ENCODE results near the gene GNB1.

Gene GNB1

DNA sequence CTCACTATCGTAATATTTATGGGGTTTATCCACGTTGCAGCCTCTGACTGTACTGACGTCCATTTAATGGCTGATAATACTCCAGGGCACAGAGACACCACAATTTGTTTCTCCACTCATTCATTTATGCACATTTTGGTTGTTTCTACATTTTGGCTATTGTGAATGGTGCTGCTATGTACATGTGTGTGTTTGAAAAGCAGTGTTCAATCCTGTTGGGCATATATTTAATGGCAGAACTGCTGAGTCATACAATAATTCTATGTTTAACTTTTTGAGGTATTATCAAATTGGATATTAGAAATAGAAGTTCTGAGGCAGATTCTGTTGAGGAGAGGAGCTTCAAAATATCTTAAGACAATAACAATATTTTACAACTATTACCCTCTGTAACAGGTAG, 73.7 kb downstream of the GNB1 start:
- DNase-seq: no peak

DNA sequence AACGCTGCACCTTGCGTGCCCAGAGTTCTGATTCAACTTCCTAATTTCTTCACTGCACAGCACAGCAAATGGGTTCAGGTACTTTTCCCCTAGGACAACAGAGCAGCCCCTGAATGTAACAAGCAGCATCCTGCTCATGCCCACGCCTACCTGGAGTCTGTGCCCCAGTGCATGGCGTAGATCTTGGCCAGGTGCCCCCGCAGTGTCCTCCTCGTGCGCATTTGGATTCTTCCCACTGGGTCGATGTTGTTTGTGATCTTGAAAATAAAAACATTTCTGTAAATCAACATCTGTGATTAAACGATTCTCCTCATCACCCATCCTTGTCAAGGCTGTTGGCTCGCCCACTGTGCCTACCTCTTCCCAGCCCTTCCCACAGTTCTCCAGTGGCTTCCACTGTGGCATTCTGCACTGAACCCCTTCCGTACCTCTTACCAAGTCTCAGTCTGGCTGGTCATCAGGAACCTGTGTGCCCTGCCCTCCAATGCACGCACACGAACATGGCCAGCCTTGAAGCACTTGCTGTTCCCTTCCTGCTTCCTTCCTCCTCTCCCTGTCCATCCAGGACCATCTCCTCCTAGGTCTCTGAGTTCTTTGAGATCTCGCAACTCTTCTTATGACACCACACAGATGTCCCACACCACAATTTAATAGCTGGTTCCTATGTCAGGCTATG, 75.1 kb downstream of the GNB1 start:
- no peak for DNase-seq

DNA sequence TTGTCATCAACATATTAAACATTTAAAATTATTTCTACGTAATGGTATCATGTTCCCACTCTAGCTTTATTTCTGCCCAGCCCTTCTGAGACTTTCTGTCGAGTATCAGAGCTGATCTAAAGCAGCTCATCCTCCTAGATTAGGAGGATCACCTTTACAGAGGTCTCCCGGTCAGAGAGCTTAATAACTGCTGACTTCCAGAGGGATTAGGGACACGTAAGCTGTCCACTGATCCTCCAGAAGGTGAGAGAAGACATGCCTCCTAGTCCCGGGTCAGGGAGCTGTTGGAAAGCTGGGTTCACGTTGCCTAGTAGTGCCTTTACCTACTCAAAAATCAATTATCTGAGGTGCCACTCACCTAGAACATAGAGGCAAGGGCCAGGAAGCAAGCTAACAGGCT, 81.4 kb downstream of the GNB1 start:
- no peak for DNase-seq

DNA sequence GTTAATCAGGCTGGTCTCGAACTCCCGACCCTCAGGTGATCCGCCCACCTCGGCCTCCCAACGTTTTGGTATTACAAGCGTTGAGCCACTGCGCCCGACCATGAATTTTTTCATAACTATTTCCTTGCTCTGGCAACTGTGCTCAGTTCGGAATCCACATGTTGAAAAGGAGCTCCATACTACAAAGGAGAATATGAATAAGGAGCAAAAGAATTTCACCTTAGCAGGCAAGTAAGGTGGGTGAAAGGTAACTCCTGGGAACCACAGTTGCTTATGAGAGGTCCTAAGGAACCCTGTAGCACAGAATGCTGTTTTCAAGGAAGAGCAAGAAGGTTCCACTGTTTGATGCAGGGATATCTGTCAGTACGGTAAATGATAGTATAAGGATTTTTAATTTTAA, 82.7 kb downstream of the GNB1 start:
- DNase-seq: no peak

DNA sequence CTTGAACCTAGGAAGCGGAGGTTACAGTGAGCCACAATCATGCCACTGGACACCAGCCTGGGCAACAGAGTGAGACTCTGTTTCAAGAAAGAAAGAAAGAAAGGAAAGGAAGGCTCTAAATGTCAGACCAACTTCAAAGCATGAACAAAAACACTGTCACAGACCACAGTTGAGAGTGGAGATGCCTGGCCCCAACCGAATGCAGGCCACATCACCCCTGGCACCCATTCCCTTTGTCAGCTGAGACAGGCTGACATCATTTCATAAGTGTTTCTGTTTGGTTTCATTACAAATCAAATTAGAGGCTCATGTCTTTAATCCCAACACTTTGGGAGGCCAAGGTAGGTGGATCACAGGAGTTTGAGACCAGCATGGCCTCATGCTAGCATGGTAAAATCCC, 84.0 kb downstream of the GNB1 start:
- no peak for DNase-seq

DNA sequence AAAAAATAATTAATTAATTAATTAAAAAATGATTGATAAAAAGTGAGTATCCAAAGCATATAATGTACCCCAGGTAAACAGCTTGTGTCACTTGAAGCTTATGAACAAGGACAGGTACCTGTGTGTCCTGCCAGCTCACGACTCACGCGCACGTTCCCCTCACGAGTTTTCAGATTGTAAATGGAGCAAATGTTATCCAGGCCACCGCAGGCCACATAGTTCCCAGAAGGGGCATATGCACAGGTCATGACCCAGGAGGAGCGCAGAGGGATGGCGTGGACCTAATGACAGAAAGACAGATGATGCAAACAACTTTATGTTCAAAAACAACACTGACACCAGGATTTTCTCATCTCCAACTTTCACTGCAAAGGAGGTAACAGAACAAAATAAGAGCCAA, 86.6 kb downstream of the GNB1 start:
- no peak for DNase-seq

DNA sequence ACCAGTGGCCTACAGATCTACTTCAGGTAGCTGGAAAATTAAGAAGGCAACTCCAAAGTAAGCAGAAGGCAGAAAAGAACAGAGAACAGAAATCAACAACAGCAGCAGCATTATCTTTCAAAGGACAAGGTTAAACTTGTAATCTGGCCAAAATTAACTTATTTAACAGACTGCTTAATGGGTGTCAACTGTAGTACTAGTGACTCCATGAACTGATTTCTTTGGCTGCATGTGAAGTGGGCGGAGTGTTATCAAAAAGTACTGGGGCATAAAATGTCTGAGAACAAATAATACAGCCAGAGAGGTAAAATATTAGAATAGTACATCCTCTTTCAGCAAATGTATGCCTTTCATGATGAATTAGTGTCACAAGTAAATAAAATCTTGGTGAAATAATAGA, 88.0 kb downstream of the GNB1 start:
- DNase-seq: no peak

DNA sequence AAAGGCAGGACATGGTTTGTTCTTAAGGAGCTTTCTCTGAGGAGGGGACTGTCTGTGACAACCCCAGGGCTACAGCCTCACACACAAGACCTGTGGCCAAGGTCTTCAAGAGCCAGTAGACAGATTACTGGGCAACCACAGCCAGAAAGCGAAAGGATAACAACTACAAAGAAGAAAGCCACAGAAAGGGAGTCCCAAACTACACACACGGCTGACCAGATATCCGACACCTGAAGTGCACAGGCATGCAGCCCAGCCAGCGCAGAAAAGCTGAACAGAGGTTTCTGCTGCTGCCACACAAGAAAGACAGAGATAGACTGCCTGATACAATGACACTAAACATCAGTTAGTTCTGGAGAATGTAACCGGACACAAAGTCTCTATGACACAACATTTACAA, 91.2 kb downstream of the GNB1 start:
- DNase-seq: no peak

DNA sequence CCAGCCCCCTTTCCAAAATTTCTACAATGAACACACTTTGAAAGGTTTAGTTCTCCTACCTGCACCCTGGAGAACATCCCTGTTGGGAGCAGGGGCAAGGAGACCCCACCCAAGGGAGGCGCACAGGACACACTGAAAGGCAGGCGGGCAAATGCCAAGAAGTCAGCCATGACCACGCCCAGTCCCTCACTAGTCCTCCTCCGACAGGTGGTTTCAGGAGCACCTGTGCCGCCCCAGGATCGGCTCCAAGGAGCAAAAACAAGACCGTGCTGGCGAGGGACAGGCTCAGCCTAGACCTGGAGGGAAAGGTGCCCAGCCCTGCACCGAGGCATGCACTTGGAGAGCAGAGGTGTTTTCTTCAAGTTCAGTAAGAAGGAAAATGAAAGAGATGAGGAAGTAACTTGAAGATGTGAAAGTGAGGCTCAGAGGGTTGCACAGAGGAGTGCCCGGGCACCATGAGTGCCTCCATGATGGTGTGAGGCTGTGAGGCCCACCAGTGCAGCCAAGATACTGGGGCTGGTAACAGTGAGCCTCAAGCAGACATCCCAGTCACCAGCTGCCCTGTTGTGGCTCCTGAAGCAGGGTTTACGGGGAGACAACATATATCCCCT, 93.1 kb downstream of the GNB1 start:
- DNase-seq: no peak

DNA sequence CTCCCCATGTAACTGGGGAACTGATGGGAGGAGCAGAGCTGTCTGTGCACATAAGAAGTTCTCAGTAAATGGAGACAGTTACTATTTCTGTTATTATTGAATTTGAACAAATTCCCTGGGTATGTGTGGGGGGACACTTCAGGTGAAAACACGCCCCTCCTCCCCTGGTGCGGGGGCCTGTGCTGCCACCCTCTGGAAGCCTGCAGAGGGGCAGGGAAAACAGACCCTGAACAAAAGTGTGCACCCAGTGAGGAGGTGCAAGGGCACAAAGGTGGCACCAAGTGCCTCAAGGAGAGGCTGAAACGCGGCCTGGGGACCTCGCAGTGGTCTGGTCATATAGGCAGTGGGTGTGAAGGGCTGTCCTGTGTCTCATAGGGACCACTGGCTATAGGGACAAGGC, 94.4 kb downstream of the GNB1 start:
- DNase-seq: no peak

DNA sequence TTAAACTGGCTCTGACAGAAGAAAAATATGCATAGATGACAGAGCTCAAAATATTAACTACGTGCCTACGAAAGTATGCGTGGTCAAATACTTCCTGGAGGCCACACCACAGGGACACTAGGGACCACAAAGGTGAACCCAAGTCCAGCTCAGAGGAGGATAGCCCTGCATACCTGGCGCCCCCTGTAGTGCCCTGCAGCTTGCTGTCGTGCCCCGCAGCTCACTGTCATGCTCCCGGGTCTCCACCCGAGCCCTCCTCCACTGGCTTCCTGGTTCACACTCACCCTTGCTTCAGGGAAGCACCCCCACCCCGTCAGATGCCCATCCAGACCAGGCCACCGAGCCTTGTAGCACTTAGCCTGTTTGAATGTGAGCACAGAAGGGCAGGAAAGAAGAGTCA, 95.9 kb downstream of the GNB1 start:
- DNase-seq: no peak

DNA sequence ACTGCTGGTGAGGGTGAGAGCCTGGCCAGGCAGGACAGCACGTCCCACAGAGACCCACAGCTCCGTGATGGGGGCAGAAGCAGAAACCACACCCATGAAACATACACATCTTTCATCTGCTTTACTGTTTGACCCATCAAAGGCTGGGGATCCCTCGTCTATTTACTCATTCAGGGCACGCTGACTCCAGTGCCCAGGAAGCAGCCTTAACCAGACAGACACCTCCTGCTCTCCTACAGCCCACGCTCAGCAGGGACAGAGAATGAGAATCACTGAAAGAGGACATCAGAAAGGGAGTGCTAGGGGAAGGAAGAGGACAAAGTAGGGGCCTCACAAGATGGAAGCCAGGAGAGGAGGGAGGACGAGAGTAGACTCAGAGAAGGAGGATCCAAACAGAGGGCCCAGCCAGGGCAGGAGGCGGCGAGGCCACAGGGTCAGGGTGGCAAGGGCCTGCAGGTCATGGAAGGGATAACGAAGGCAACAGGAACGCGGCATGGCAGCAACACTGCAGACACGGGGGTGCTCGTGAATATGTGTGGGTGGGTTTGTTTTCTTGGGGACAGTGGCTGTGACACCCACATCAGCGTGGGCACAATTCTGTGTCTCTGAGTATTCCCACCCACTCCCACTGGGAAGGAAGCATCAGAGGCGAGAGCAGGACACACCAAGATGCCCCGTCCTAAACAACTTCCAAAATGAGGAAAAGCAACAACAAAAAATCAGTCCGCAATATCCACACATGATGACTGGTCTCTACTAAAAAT, 97.2 kb downstream of the GNB1 start:
- DNase-seq: no peak

DNA sequence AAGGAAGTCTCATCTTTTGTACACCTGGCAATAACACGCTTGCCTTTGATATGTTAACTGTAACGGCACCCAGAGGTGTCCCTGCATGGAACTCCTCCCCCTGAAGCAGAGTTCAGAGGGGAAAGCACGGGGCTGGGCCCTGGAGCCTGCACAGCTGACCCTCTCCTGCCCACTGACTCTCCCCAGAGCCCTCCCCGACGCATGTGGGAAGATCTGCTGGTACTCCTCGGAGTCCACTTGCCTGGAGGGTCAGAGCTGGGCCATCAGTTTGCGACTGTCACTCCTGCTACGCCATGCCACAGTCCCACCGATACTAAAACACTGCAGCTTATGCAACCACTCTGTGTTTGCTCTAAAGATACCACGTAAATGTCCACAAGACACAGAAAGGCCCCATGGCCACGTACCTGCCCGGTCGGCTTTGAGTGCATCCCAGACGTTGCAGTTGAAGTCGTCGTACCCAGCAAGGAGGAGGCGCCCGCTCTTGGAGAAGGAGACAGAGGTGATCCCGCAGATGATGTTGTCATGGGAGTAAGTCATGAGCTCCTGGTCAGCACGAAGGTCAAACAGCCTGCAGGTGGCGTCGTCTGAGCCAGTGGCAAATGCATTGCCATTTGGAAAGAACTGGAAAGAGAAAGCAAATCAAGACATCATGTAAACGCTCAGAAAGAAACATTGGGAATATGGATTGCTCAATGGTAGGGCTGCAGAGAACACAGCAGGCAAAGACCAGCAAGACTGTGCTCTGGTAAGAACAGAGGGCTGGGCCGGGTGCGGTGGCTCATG, 102.0 kb downstream of the GNB1 start:
- peak in 1 of 2 experiments; percentile 2 for DNase-seq

DNA sequence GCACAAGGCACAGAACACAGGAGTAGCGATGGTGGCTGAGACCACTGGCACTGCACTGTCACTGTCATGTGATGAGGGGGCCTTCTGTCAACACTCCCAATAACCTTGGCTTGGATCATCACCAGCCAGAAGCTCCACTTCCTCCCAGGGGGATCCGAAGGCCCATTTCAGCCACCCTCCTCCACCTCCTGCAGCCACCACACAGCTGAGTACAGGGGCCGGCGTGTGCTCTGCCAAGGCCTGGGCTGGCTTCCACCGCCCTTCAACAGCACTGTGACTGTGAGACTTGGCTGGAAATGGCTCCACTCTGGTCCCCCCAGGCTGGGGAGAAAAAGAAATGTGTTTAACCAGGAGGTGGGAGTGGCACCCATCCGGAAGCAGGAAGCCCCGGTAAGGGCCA, 102.8 kb downstream of the GNB1 start:
- no peak for DNase-seq

DNA sequence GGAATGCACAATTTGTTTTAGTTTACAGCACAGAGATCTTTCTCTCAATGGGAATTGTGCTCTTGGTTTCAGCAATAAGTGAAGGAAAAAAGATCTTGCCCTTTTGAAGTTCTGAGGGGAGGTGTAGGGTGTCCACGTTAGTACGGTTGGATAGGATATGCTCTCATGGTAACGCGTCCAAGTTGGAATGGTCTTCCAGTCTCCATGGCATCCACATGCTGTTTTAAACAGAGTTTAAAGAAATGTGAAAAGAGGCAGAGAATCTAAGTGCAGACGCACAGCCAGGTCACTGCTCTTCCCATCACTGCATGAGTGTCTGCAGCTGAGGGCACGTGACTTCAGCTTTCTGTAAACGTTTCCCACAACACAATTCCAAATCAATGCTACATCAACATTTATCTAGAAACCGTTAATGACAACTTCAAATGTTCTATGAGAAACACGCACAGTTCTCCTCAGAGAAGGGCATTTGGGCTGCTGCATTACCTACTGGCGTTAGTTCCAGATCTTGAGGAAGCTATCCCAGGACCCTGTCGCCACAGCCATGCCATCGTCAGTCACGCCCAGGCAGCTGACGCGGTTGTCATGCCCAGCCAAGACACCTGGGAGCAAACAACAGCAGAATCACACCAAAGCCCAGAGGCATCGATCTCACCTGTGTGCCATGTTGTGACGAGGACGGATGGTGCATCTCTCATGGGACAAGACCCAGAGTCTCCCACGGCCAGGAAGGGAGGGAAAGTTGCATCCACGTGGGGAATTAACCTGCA, 103.9 kb downstream of the GNB1 start:
- no peak for DNase-seq

DNA sequence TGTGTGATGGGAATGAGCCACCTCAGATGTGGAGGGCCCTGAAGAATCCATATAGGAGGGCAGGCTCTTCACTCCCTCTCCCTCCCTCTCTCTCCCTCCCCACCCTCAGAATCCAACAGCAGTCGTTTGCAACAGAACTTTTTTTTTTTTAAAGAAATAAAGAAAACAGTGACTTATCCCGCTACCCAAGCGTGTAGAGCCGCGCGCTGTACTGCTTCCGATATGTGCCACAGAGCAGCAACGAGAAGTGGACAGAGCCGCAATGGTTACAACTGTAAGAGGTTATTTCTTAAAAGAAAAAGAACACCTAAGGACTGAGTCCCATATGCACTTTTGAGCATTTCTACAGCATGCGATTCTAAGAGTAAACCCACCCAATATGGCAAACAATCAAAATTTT, 105.2 kb downstream of the GNB1 start:
- DNase-seq: no peak

DNA sequence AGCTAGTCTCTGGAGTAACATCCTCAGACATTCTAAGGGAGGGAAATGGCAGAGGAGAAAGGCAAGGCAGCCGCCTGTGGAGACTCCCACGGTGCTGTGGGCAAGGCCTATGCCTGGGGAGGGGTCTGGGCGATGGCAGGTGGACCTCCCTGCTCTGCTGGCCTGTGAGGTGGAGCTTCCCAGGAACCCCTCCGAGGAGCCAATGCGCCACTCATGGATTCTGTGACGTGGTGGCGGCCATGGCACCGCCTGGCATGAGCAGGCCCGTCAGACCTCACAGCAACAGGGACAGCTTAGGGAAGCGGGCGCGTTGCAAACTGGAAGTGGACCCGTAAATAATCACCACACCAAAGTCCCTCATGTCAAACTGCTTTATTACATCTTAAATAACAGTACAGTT, 106.0 kb downstream of the GNB1 start:
- no peak for DNase-seq

DNA sequence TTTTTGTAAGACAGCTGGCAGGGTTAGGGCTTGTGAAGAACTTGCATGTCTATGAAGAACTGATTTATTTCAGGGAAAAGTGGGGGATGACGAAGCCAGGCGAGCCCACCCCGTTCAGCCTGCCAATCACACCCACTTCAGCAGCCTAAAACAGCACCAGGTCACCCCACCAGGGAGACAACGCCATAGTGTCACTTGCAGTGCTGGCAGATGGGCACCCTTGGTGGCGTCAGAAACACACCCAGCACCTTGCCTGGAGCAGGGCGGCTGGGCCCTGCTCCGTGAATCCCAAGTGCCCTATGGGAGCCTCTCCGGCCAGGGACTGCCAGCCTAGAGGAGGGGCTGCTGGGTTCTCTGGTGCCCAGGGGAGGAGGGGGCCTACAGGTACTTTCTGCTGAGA, 107.6 kb downstream of the GNB1 start:
- DNase-seq: peak in 1 of 2 experiments; percentile 3

DNA sequence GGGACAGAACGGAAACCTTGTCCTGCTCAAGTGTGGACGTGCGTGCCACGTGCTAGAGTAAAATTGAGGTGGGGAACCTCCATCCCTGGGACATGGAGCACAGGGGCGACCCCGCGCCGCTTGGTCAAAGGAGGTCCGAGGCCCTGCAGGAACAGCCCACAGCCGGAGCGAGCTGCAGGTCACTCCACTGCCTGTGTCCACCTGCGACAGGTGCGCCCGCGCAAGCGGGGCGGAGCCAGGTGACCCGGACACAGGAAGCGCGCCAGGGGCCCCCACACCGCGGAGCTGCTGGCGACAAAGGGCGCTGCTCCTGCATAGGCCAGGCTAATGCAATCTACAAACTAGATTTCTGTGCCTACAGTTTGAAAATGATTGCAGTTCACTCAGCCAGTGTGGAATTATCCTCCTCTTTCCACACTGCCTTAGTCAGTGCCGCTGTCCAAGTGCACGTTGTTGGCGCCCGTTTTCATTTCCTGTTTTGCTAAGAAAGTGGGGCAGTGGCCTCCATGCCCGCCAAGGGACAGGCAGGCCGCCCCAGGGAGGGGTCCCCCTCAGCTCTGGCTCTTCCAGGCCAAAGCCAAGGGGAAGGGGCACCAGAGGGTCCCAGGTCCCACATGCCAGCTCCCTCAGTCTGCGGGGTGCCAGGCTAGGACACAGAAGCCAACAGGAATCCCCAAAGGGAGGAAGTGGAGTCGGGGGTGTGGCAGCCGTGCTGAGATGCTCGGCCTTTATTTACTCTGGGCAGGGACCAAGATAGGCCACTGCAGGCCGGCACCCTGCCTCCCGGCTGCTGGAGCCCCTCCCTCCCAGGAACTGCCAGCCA, 108.3 kb downstream of the GNB1 start:
- peak; percentile 38 to 63 for DNase-seq

DNA sequence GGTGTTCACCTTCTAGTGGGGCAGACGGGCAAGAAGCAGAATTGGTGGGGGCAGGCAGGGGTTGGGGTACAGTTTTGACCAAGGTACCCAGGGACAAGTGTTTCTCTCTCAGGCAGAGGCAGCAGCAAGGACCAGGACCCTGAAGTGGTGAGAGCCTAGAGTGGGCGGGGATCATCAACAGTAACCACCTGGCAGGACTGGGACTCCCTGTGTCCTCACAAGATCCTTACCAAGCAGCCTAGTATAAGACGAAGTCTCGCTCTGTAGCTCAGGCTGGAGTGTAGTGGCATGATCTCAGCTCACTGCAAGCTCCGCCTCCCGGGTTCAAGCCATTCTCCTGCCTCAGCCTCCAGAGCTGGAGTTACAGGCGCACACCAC, 109.4 kb downstream of the GNB1 start:
- DNase-seq: no peak

DNA sequence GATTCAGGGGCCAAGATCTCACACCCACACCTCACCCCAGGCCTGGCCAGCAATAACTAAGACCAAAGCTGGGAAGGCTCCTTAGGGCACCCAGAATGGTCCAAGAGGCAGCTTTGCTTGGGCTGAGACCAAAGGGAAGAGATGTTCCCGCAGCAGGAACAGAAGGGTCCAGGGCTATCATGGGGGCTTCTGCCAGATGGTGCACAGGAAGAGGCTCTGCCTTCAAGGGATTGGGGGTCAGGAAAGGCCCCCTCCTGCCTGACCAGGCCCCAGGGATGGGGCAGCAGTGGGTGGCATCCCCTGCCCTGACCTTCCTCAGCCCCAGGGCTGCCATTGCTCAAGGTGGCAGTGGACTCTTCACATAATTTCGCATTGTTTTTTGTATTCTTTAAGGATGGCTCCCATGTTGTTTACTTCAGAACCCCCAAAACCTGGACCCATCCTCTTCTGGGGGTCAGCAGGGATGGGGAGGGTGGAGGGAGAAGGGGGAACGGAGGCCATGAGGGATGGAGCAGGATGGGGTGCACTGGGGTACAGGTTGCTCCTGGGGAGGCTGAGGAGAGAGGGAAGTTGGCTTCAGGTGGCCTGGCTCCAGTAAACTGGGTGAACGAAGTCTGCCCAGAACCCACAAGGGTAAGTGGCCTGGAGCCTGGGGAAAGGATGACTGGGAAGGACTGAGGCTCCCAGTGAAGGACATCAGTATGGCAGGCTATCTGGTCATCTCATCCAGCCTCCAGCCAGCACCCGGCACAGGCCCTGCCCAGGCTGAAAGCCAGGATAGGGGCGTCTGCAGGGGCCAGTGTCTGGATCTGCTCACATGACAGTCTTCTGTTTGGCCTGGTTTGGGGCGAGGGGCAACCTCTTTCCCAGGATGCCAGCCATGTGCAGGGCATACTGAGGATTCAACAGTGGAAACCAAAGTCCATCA, 110.0 kb downstream of the GNB1 start:
- DNase-seq: no peak

All from SHP77 (cell line).